Prostate gland (tissue), 2 donors: ENCODE data around the gene FGF1. TPM values are rescaled to one million over a fixed set of nuclear protein-coding genes. Genes with fewer than 3 reads are reported as not detected.

ENCODE experiments used
- DNase-seq: peaks from one replicate; pipeline ENCODE4 v3.0.0-alpha.2; 2019; ENCODE audit warnings: low spot score
- H3K27ac ChIP-seq, 2 donors: fragments of 200-600 bp; sonication (generic); 2 replicates each; pipeline ENCODE4 v1.5.1; 2017 to 2019
- H3K27me3 ChIP-seq: fragments of 200-600 bp; sonication (generic); replicated peaks from 2 replicates; pipeline ENCODE4 v1.5.1; 2019; ENCODE audit not compliant: insufficient read depth
- H3K36me3 ChIP-seq, 2 donors: fragments of 200-600 bp; sonication (generic); 1 replicate in 1 of 2; 2 replicates in 1 of 2; pipeline versions ENCODE4 v1.5.1 to v1.8.1; 2017 to 2019
- H3K4me1 ChIP-seq: fragments of 200-600 bp; sonication (generic); replicated peaks from 2 replicates; pipeline ENCODE4 v1.5.1; 2019
- H3K4me3 ChIP-seq, 2 donors: fragments of 200-600 bp; sonication (generic); 2 replicates each; pipeline ENCODE4 v1.5.1; 2017 to 2019
- H3K9me3 ChIP-seq: fragments of 200-600 bp; sonication (generic); 2 replicates; pipeline ENCODE4 v1.5.1; 2017
- POLR2A ChIP-seq: fragments of 450-650 bp; IDR thresholded peaks from one replicate; pipeline ENCODE4 v1.6.1; 2016; ENCODE audit warnings: antibody characterized with exemption, mild to moderate bottlenecking
- POLR2AphosphoS5 ChIP-seq: sonication (generic); formaldehyde crosslinking; IDR thresholded peaks from one replicate; pipeline ENCODE4 v1.6.1; 2017; ENCODE audit warnings: antibody characterized with exemption
- whole genome bisulfite sequencing: methylation state at CpG from one replicate; pipeline ENCODE4 v1.1.5; 2018; 5-methylcytosine and 5-hydroxymethylcytosine counted together
- intact Hi-C: fragments of 100-400 bp; cut with DNase I; formaldehyde crosslinking; loops from one replicate; pipeline ENCODE4 v1.14.2; 2022
- total RNA-seq, 2 donors: library from RNA; depleted of rRNA; stranded (reverse); fragments of >200 nt; gene quantifications; one replicate each; pipeline ENCODE4 v1.1.0, GENCODE V29; 2016
- TF ChIP-seq, protein P1 (sequence below), 4 experiments: fragments of 200-600 bp in 2 of 4; fragments of 450-650 bp in 2 of 4; sonication (generic) in 2 of 4; IDR thresholded peaks; 1 replicate in 3 of 4; 2 replicates in 1 of 4; pipeline ENCODE4 v1.5.1; 2016 to 2019; ENCODE audit warnings: antibody characterized with exemption in 4 of 4, mild to moderate bottlenecking in 2 of 4, moderate library complexity in 2 of 4

The FGF1 gene
- total RNA-seq: 1 to 10 TPM; 2.0 to 9.4 TPM

GRCh38 chr5:142685418-142686209, at the start of gene FGF1:
TSS of gene FGF1 (minus strand) at chr5:142686090. CDS start at chr5:142614127, 71,963 bp downstream.
- Histone ChIP-seq H3K27ac (peak within 1 kb of the TSS; percentile 41 to 54), H3K27me3 (no peaks in the 10 kb centered on the region), H3K36me3 (no peaks in the 10 kb centered on the region), H3K9me3 (no peaks in the 10 kb centered on the region), H3K4me1 (no peaks in the 10 kb centered on the region), H3K4me3 (no peak within 1 kb of the TSS)
- TF ChIP-seq POLR2A: no peak
- TF ChIP-seq, protein P1, sequence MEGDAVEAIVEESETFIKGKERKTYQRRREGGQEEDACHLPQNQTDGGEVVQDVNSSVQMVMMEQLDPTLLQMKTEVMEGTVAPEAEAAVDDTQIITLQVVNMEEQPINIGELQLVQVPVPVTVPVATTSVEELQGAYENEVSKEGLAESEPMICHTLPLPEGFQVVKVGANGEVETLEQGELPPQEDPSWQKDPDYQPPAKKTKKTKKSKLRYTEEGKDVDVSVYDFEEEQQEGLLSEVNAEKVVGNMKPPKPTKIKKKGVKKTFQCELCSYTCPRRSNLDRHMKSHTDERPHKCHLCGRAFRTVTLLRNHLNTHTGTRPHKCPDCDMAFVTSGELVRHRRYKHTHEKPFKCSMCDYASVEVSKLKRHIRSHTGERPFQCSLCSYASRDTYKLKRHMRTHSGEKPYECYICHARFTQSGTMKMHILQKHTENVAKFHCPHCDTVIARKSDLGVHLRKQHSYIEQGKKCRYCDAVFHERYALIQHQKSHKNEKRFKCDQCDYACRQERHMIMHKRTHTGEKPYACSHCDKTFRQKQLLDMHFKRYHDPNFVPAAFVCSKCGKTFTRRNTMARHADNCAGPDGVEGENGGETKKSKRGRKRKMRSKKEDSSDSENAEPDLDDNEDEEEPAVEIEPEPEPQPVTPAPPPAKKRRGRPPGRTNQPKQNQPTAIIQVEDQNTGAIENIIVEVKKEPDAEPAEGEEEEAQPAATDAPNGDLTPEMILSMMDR (IDR thresholded peaks at IDR 0.05): no peak
- DNase-seq: peak; percentile 70
- intact Hi-C loops: no loop called here
- WGBS: 36% methylated on average over 12 of the region's 12 CpGs

- Histone ChIP-seq H3K36me3 (no peaks in the 10 kb centered on the region), H3K4me3 (no peak overlapping the region), H3K27ac (no peak overlapping the region), H3K27me3 (no peaks in the 10 kb centered on the region), H3K4me1 (no peaks in the 10 kb centered on the region), H3K9me3 (no peaks in the 10 kb centered on the region)
- intact Hi-C loops: no loop called here
- WGBS: 75% methylated on average over 2 of the region's 2 CpGs
- no peak for DNase-seq
- TF ChIP-seq POLR2A (no peak), POLR2AphosphoS5 (no peak)
- TF ChIP-seq, protein P1 (IDR thresholded peaks at IDR 0.05): no peak
Observed at GRCh38 chr5:142727735-142728047, 41.8 kb upstream of the FGF1 start.

- intact Hi-C loops: no loop called here
- 88% methylated on average over 2 of the region's 2 CpGs for WGBS
Observed at GRCh38 chr5:142726188-142726731, 40.4 kb upstream of the FGF1 start.

GRCh38 chr5:142725231-142726187, 39.6 kb upstream of the FGF1 start:
- no peak for DNase-seq
- intact Hi-C loops: no loop called here
- H3K36me3 ChIP-seq: no peaks in the 10 kb centered on the region
- TF ChIP-seq POLR2AphosphoS5 (no peak), POLR2A (no peak)
- TF ChIP-seq, protein P1 (IDR thresholded peaks at IDR 0.05): no peak
- no peak overlapping the region for H3K4me3 ChIP-seq
- H3K4me1 ChIP-seq: no peaks in the 10 kb centered on the region
- H3K9me3 ChIP-seq: no peaks in the 10 kb centered on the region
- H3K27ac ChIP-seq: no peak overlapping the region
- no peaks in the 10 kb centered on the region for H3K27me3 ChIP-seq
- WGBS: 76% methylated on average over 4 of the region's 4 CpGs

More at GRCh38 chr5:142726188-142726731, 40.4 kb upstream of the FGF1 start:
- Histone ChIP-seq H3K4me1 (no peaks in the 10 kb centered on the region), H3K27me3 (no peaks in the 10 kb centered on the region), H3K9me3 (no peaks in the 10 kb centered on the region), H3K4me3 (no peak overlapping the region), H3K27ac (no peak overlapping the region), H3K36me3 (no peaks in the 10 kb centered on the region)
- TF ChIP-seq, protein P1 (IDR thresholded peaks at IDR 0.05): no peak
- TF ChIP-seq POLR2A (no peak), POLR2AphosphoS5 (no peak)
- no peak for DNase-seq
